ENCODE measurements around the gene PRDM2. TPM values are rescaled to one million over a fixed set of nuclear protein-coding genes. Genes with fewer than 3 reads are reported as not detected.

Gene PRDM2
- total RNA-seq, 1 donor from 2014 or later: 22.4 TPM

- DNase-seq (ENCODE audit: low spot score in 2 of 2): no peak
- FAIRE-seq: no peak
Measured at GRCh38 chr1:13832100-13832499, 132.1 kb downstream of the PRDM2 start.

DNA sequence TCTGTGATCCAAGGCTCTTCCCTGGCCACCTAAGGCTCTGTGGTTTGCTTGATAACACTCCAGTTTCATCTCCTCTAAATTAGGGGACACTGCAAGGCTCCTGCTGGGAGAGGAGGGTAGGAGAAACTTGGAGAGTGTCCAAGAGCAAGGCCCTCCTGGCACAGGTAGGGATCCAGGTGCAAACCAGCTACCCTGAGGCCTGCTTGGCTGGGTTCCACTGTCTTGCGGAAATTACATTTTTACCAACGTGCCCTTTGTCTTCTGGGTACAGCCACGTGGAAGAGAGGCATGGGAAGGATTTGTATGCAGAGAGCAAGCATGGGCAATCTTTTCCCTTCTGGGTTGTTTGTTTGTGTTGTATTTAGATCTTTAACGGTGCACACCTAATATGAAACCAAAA, 132.5 kb downstream of the PRDM2 start:
- FAIRE-seq: no peak
- DNase-seq (ENCODE audit: low spot score in 2 of 2): no peak

- DNase-seq (ENCODE audit: low spot score in 2 of 2) (no peak), FAIRE-seq (no peak)
Measured at GRCh38 chr1:13836136-13836535, 136.1 kb downstream of the PRDM2 start.

DNA sequence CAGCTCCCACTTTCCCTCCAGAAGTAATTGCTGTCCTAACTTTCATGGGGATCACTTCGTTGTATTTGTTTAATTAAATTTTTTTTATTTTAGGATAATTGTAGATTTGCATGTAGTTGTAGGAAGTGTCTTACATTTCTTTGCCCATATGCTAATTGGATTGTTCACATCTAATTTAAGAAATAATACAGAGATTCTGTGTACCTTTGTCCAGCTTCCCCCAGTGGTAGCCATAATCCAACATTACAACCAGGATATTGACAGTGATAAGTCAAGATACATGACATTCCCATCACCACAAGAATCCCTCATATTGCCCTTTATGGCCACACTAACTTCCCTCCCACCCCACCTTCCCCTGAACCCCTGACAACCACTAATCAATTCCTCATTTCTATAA, 136.6 kb downstream of the PRDM2 start:
- FAIRE-seq (no peak), DNase-seq (ENCODE audit: low spot score in 2 of 2) (no peak)

DNA sequence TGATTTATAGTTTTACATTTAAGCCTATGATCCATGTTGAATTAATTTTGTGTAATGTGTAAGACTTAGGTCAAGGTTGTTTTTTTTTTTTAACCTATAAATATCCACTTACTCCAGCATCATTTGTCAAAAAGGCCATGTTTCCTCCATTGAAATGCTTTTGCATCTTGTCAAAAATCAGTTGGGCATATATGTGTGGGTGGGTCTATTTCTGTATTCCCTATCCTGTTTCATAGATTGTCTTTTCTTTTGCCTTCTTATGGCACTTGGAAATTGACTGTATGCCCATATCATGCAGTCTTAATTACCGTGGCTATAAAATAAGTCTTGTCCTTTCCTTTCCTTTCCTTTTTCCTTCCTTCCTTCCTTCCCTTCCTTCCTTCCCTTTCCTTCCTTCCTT, 138.2 kb downstream of the PRDM2 start:
- FAIRE-seq: no peak
- no peak for DNase-seq (ENCODE audit: low spot score in 2 of 2)

DNA sequence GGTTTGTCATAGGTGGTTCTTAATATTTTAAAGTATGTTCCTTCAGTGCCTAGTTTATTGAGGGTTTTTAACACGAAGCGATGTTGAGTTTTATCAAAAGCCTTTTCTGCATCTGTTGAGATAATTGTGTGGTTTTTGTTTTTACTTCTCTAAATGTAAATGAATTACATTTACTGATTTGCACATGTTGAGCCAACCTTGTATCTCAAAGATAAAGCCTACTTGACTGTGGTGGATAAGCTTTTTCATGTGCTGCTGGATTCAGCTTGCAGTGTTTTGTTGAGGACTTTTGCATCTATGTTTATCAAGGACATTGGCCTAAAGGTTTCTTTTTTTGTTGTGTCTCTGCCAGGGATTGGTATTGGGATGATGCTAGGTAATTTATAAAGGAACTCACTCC, 142.5 kb downstream of the PRDM2 start:
- FAIRE-seq: no peak
- DNase-seq (ENCODE audit: low spot score in 2 of 2): no peak

GRCh38 chr1:13851726-13852125, 151.7 kb downstream of the PRDM2 start:
- FAIRE-seq: no peak

GRCh38 chr1:13855554-13855953, 155.6 kb downstream of the PRDM2 start:
- FAIRE-seq: no peak
- no peak for DNase-seq (ENCODE audit: low spot score in 2 of 2)

More at GRCh38 chr1:13851726-13852125, 151.7 kb downstream of the PRDM2 start:
- no peak for DNase-seq (ENCODE audit: low spot score in 2 of 2)

- FAIRE-seq: no peak
- no peak for DNase-seq (ENCODE audit: low spot score in 2 of 2)
Measured at GRCh38 chr1:13860031-13860430, 160.0 kb downstream of the PRDM2 start.

DNA sequence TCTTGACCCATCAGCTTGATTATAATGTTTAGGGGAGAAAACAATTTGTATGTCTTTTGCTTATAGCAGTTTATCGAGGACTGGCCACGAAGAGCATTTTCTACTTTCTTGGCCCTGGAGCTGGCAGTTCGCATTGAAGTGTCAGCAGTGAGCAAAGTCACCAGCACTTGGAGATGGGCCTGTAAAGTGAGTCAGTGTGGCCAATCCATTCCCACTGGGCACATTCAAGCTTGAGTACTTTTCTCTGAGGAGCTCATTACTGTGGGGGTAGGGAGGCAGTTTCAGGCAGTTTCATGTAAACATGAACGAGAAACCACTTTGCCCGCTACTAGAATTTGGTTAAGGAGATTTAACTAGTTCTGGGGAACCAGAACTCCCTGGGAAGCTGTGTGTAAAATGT, 164.8 kb downstream of the PRDM2 start:
- FAIRE-seq: no peak
- DNase-seq (ENCODE audit: low spot score in 2 of 2): no peak

DNA sequence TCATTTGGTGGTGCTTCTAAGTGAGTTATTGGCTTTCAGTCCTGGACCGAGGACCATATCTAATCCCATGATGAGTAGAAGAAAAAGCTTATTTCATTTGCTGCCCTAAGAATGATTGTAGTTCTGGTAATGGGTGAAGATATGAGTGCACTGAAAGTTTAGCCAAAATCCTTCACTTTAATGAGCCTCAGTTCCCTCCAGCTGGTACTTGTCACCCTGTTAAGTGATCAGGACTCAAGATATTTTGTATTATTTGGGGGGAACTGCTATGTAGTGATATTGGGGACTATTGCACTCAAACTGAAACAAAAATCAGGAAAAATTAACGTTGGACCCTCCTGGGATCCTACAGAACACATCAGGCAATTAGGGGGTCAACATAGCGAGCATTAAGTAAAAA, 165.9 kb downstream of the PRDM2 start:
- no peak for FAIRE-seq
- DNase-seq (ENCODE audit: low spot score in 2 of 2): no peak

DNA sequence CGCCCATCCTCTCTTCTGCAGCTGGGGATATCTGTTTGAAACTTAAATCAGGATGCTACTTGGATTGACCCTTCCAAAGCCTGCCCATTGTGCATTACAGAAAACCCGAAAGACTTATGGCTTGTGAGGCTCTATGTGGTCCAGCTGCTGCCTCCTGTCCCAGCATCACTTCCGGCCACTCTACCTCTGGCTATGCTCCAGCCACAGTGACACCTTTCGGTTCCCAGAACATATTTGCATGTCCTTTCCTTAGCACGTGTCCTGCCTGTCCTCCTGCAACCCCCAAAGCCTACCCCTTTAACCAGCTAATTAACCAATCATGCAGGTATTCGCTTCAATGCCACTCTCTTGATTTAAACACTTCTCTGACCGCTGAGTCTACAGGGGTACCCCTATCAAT, 167.6 kb downstream of the PRDM2 start:
- DNase-seq (ENCODE audit: low spot score in 2 of 2) (no peak), FAIRE-seq (no peak)

DNA sequence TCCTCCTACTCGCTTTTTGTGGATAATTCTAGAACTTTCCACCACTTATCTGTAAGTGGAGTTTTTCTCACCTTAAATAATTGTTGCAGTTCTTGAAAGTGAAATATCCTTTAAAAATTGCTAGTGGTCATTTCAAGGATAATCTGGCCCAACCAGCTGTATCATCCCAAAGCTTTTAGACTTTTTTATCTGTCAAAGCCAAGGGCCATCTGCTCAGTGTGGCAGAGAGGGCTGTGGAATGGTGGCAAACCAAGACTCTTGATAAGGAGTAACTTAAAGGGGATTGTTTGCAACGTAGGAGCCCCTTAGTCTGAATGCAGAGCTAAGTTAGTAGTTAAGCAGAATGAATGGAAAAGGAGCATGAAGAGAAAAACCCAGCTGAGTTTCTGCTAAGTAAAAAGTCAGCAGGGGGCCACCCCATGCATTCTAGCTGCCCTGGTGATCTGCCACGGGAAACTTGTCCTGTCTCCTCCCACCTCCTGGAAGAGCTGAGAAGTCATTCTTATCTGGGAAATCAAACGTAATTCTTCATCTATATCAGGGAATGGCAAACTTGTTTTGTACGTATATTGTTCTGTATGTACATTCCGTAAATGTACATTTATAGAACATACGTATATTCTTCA, 169.3 kb downstream of the PRDM2 start:
- FAIRE-seq: no peak
- no peak for DNase-seq (ENCODE audit: low spot score in 2 of 2)

GRCh38 chr1:13871413-13871812, 171.4 kb downstream of the PRDM2 start:
- FAIRE-seq (no peak), DNase-seq (ENCODE audit: low spot score in 2 of 2) (no peak)

- FAIRE-seq (no peak), DNase-seq (ENCODE audit: low spot score in 2 of 2) (no peak)
Measured at GRCh38 chr1:13871886-13872285, 171.9 kb downstream of the PRDM2 start.

DNA sequence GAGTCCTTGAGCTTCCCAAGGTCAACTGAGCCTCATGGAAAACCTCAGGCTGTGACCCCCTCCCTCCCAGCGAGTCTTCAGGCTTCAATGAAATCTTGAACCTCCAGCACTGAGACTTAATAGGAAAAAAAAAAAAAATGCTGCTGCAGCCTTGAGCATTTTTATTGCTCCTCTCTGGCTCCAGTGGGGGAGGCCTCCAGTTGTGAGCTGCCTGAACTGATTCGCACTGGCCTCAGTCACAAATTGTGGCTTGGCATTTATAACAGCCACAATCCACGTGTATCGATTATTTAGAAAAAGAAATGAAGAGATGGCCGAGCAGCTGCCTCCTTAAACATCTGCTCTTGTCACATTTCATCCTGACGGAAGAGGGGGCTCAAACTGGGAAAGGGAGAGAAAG, 173.0 kb downstream of the PRDM2 start:
- no peak for FAIRE-seq
- no peak for DNase-seq (ENCODE audit: low spot score in 2 of 2)

Small RNA genes within 50 kb of the gene (small RNA-seq; reads per million reads assigned to genes)
- gene RF00564: not detected

Other genes with a start within 250 kb of the PRDM2 start
- not detected for gene LRRC38, start 186.2 kb upstream of the PRDM2 start, total RNA-seq
- 4.1 TPM for gene PDPN, start 116.4 kb upstream of the PRDM2 start, total RNA-seq